SU-DHL-6 (cell line): ENCODE data around the gene PLEKHF1.
"Not testable (repeated sequence)": the region's sequence is repeated elsewhere in the genome, so short reads cannot be mapped to it uniquely, and the experiment has no call there.

Source experiments
- H2AFZ ChIP-seq: fragments of 200-600 bp; sonication (generic); 2 replicates; pipeline ENCODE4 v1.6.1; 2014; ENCODE audit warnings: low read depth, mild to moderate bottlenecking, moderate library complexity, mixed read lengths, antibody characterized with exemption, low read length; ENCODE audit not compliant: severe bottlenecking
- H3F3A ChIP-seq: fragments of 200-600 bp; shearing (Covaris generic); 2 replicates; pipeline ENCODE4 v1.6.0; 2016; ENCODE audit warnings: antibody characterized with exemption, mild to moderate bottlenecking; ENCODE audit not compliant: insufficient read depth
- H3K27ac ChIP-seq: fragments of 200-600 bp; sonication (generic); 2 replicates; pipeline ENCODE4 v1.5.1; 2016; ENCODE audit warnings: low read depth, mild to moderate bottlenecking, low read length, moderate library complexity, mixed read lengths
- H3K27me3 ChIP-seq: fragments of 200-600 bp; sonication (generic), shearing (Covaris generic); 2 replicates; pipeline ENCODE4 v1.6.0; 2014; ENCODE audit warnings: mild to moderate bottlenecking, low read length
- H3K36me3 ChIP-seq: fragments of 200-600 bp; sonication (generic); 2 replicates; pipeline ENCODE4 v1.6.1; 2014; ENCODE audit warnings: mild to moderate bottlenecking, low read length, mixed read lengths
- H3K4me2 ChIP-seq: fragments of 300-600, 200-600 bp; shearing (Covaris generic), sonication (generic); 2 replicates; pipeline ENCODE4 v1.6.0; 2014; ENCODE audit warnings: low read length, low read depth, mild to moderate bottlenecking; ENCODE audit not compliant: poor library complexity, severe bottlenecking
- H3K4me3 ChIP-seq: fragments of 200-600 bp; sonication (generic); 2 replicates; pipeline ENCODE4 v1.5.1; 2014; ENCODE audit warnings: antibody characterized with exemption, low read length, mild to moderate bottlenecking, mixed read lengths; ENCODE audit not compliant: insufficient read depth, poor library complexity, severe bottlenecking
- H3K79me2 ChIP-seq: fragments of 200-600 bp; sonication (generic); 2 replicates; pipeline ENCODE4 v1.6.1; 2014; ENCODE audit warnings: mild to moderate bottlenecking, low read length, moderate library complexity; ENCODE audit not compliant: insufficient read depth
- H3K9ac ChIP-seq: fragments of 200-600 bp; sonication (generic); 2 replicates; pipeline ENCODE4 v1.7.0; 2014; ENCODE audit warnings: mild to moderate bottlenecking, low read length
- H3K9me2 ChIP-seq: fragments of 200-600 bp; sonication (generic); replicated peaks from 2 replicates; pipeline ENCODE4 v1.6.1; 2014; ENCODE audit warnings: low read length; ENCODE audit not compliant: insufficient read depth
- H3K9me3 ChIP-seq: fragments of 200-600 bp; sonication (generic); 2 replicates; pipeline ENCODE4 v1.6.1; 2014; ENCODE audit warnings: low read length, mixed read lengths; ENCODE audit not compliant: insufficient read depth
- H4K20me1 ChIP-seq: fragments of 200-600 bp; sonication (generic); 2 replicates; pipeline ENCODE4 v1.6.1; 2014; ENCODE audit warnings: low read depth, mild to moderate bottlenecking, antibody characterized with exemption, low read length, moderate library complexity, mixed read lengths
- CTCF ChIP-seq: fragments of 200-600 bp; sonication (generic); IDR thresholded peaks from one replicate; pipeline ENCODE4 v1.5.1; 2017; ENCODE audit warnings: antibody characterized with exemption, mild to moderate bottlenecking, low read length, moderate library complexity; ENCODE audit not compliant: insufficient read depth, poor library complexity, severe bottlenecking
- EZH2phosphoT487 ChIP-seq: fragments of 200-600 bp; sonication (generic), shearing (Covaris generic); conservative IDR thresholded peaks from 2 replicates; pipeline ENCODE4 v1.6.1; 2018; ENCODE audit warnings: mild to moderate bottlenecking, antibody characterized with exemption, low read length, moderate library complexity, mixed read lengths

Gene PLEKHF1

GRCh38 chr19:29705706-29706105, 40.4 kb downstream of the PLEKHF1 start:
- H3K9me3 ChIP-seq, result no peaks in the 10 kb centered on the region
- H3K4me2 ChIP-seq, result no peak overlapping the region
- H3K36me3 ChIP-seq, result no peaks in the 10 kb centered on the region
- TF ChIP-seq EZH2phosphoT487, result no peak
- no peak for TF ChIP-seq CTCF
- H3K27me3 ChIP-seq, result no peaks in the 10 kb centered on the region
- H3K9ac ChIP-seq, result no peak overlapping the region
- no peak overlapping the region for H2AFZ ChIP-seq
- no peak overlapping the region for H3K27ac ChIP-seq
- no peak overlapping the region for H3K4me3 ChIP-seq
- H3K9me2 ChIP-seq, result no peaks in the 10 kb centered on the region
- H3K79me2 ChIP-seq, result no peaks in the 10 kb centered on the region
- no peaks in the 10 kb centered on the region for H3F3A ChIP-seq
- H4K20me1 ChIP-seq, result no peaks in the 10 kb centered on the region

DNA sequence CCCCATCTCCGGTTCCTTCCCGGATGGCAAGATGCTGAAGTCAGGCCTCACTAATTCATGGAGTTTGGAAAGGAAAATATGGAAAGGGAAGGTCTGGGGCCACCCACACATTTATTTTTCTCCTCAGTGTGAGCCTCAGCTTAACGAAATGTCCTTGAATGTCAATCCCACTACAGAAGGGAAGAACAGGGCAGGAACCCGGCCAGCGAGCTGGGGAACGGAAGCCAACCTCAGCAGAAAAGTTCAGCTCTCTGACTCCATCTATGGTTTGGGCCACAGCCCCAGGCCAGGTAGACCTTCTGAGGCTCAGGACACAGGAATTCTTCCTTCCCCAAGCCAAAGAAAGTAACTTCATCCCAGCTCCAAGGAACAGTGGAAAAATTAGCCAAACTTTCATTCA, 41.4 kb downstream of the PLEKHF1 start:
- Histone ChIP-seq H3K36me3 (no peaks in the 10 kb centered on the region), H3F3A (no peaks in the 10 kb centered on the region), H2AFZ (no peak overlapping the region), H3K9me2 (no peaks in the 10 kb centered on the region), H3K27ac (no peak overlapping the region), H3K9me3 (no peaks in the 10 kb centered on the region), H3K9ac (no peak overlapping the region), H3K4me3 (no peak overlapping the region), H3K27me3 (no peaks in the 10 kb centered on the region), H3K79me2 (no peaks in the 10 kb centered on the region), H3K4me2 (no peak overlapping the region), H4K20me1 (no peaks in the 10 kb centered on the region)
- TF ChIP-seq EZH2phosphoT487, result no peak
- TF ChIP-seq CTCF, result no peak

- no peak overlapping the region for H3K4me2 ChIP-seq
- H3K27ac ChIP-seq, result no peak overlapping the region
- H3K9ac ChIP-seq, result no peak overlapping the region
- H4K20me1 ChIP-seq, result no peaks in the 10 kb centered on the region
- H2AFZ ChIP-seq, result no peak overlapping the region
- no peaks in the 10 kb centered on the region for H3K9me2 ChIP-seq
- H3K79me2 ChIP-seq, result 0 out of 2 replicates have a peak, but pooled peaks cover 3% of the 10 kb centered on the region
- no peaks in the 10 kb centered on the region for H3K27me3 ChIP-seq
- no peaks in the 10 kb centered on the region for H3F3A ChIP-seq
- H3K36me3 ChIP-seq, result no peaks in the 10 kb centered on the region
- TF ChIP-seq EZH2phosphoT487 (no peak), CTCF (no peak)
- H3K4me3 ChIP-seq, result no peak overlapping the region
- no peaks in the 10 kb centered on the region for H3K9me3 ChIP-seq
Observed at GRCh38 chr19:29708554-29709439, 43.5 kb downstream of the PLEKHF1 start.

GRCh38 chr19:29709440-29709798, 44.2 kb downstream of the PLEKHF1 start:
- not testable (repeated sequence) for H3K9ac ChIP-seq, H3K9me2 ChIP-seq, H3K4me3 ChIP-seq, H2AFZ ChIP-seq, H3K36me3 ChIP-seq, H4K20me1 ChIP-seq, H3F3A ChIP-seq, H3K9me3 ChIP-seq, H3K4me2 ChIP-seq, H3K27me3 ChIP-seq, H3K79me2 ChIP-seq, H3K27ac ChIP-seq
